HG02938 (cell line): ENCODE measurements around the gene ASCC1.

Source experiments
- ATAC-seq: cut with Tn5 transposase; IDR thresholded peaks from one replicate; pipeline ENCODE4 v1.9.1; 2021; ENCODE audit warnings: mild to moderate bottlenecking, moderate library complexity; ENCODE audit not compliant: unreplicated experiment

Gene ASCC1, protein sequence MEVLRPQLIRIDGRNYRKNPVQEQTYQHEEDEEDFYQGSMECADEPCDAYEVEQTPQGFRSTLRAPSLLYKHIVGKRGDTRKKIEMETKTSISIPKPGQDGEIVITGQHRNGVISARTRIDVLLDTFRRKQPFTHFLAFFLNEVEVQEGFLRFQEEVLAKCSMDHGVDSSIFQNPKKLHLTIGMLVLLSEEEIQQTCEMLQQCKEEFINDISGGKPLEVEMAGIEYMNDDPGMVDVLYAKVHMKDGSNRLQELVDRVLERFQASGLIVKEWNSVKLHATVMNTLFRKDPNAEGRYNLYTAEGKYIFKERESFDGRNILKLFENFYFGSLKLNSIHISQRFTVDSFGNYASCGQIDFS

DNA sequence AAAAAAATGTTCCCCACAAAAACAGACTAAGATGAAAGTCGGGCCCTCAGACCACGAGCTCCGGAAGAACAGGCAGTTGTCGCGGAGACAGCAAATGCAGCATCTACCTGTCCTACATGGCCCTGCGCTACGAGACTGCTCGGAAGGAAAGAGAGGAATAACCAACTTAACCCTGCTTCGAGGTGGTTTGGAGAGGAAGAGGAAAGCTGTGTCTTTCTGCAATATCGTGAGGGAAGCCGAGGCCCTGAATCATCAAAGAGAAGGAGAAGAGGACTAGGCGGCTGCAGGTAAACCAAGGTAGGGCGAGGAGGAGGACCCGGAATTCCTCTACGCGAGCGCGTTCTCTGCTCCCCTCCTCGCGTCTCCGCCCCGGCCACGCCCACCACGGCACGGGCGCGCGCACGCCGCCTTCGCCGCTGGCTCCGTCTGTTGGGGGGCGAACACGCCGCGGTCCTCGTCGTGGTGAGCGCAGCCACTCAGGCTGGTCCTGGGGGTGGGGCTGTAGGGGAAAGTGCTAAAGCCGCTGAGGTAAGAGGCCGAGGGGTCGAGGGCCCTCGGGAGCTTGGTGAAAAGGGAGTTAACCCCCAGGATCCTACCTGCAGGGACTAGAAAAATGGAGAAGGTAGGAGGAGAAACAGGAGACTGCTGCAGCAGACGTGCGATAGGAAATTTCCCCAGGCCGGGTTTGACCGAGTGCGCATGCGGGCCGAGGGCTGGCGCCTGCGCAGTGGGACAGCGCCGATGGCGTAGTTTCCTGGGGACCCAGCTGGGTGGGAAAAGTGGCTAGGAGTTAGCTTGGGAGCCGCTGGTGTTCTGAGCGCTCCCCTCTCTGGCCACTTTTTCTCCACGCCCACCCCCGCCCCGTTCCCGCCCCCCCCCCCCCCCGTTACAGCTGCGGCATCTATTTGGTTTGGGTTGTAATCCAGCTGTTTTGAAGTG, at the start of gene ASCC1, which contains the start of gene ANAPC16:
TSS of gene ASCC1 (minus strand) at position 666 of the 939 bp plus-strand sequence. CDS start 2,978 bp downstream, outside the sequence.
TSS of gene ANAPC16 (plus strand) at position 402 of the 939 bp plus-strand sequence. CDS start 7,903 bp downstream, outside the sequence.
- peak; percentile 75 for ATAC-seq

DNA sequence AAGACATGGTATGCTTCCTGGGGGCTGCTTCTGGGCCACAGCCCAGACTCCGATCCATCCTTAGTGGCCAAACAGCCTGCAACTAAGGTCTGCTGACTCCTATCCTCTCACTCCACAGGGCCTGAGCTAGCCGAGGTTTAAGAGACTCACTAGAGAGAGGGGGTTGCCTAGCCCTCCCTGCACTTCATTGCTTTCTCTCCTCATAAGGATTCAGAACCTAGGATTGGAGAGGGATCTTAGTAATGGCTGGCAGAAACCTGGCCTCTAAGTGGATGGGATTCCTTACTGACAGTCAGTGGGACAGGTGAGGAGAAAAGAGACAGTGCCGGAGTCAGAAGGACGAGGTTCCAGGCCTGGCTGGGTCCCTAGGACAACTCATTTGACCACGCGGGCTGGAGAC, 49.4 kb upstream of the ASCC1 start:
- ATAC-seq = no peak

DNA sequence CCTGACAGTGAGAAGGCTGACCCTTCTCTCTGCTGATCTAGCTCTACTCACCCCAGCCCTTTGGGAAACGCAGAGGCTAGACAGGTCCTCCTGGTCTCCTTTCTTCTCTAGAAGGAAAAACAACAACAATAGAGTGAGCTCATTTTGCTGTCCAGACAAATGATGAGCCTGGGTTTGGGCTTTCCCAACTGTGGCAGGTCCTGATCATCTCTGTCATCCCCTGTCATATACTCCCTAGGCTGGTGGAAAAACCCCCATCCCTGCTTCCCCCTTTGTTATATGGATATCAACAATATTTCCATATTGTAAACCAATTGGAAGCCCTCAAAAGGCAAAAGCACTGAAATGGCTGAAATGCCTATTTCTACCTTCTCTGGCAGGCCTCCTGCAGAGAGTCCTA, 48.5 kb upstream of the ASCC1 start:
- ATAC-seq = no peak

DNA sequence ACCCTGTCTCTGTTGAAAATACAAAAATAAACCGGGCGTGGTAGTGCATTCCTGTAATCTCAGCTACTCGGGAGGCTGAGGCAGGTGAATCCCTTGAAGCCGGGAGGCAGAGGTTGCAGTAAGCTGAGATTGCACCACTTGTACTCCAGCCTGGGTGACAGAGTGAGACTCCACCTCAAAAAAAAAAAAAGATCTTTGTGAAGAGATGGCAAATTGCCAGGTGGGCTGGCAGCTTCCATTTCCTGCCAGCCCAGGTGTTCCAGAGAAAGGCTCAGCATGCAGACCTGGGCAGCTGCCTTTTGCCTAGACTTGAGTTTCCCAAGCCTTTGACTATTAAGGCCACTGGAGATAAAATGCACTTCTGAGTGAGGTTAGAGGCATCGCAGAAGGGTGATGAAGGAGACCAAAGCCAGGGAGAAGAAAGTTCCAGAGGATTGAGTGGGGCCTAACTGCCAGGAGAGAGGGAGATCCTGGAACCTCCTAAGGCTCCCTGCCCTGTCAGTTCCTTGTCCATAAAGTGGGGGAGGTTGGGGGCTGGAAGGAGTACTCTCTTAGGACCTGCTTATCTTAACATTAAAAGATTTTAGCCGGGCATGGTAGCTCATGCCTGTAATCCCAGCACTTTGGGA, 47.7 kb upstream of the ASCC1 start:
- ATAC-seq = no peak

DNA sequence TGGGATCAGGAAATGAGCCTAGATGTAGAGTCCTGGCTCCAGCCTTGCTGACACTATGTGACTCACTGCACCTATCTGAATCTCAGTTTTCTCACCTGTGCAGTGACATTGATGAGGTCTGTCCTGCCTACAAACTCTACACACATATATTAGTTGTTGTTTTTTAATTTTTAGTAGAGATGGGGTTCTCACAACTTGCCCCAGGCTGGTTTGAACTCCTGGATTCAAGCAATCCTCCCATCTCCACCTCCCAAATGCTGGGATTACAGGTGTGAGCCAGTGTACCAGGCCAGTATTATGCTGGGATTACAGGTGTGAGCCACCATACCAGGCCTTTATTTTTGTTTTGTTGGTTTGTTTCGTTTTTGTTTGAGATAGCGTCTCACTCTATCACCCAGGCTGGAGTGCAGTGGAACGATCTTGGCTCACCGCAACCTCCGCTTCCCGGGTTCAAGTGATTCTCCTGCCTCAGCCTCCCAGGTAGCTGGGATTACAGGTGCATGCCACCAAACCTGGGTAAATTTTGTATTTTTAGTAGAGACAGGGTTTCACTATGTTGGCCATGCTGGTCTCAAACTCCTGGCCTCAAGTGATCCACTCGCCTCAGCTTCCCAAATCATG, 45.8 kb upstream of the ASCC1 start:
- ATAC-seq = peak; percentile 10

DNA sequence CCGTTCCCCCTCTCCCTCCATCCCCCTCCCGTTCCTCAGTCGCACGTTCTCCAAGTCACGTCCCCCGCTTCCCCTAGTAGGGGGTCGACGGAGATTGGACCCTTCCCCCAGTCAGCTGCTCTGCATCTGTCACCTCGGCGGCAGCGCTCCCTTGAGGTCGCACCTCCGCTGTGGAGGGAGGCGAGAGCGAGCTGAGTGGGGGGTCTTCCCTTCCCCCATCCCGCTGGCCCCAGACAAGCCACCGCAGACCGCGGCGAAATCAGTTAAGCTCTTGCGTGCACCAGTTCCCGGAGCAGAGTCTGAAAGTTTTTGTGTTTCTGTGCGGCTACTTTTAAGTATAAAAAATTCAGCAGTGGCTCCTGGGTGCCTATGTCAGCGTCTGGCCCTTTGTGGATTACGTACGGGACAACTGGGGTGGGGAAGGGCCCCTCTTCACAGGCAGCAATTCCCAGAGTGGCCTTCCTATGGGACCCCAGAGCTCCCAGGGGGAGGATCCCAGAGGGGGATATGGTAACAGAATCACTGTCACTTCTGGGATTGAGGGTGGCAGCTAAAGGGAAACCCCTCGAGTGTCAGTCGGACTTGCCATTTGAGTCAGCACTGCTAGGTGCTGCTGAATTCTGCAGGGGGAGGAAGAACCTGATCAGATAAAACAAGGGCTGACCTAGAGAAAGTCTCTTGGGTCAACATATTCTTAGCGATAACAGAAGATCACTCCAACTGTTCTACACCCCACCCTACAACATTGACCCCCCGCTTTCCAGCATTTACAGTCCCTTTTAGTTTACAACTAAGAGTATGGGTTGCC, 45.1 kb upstream of the ASCC1 start:
- peak; percentile 47 for ATAC-seq

DNA sequence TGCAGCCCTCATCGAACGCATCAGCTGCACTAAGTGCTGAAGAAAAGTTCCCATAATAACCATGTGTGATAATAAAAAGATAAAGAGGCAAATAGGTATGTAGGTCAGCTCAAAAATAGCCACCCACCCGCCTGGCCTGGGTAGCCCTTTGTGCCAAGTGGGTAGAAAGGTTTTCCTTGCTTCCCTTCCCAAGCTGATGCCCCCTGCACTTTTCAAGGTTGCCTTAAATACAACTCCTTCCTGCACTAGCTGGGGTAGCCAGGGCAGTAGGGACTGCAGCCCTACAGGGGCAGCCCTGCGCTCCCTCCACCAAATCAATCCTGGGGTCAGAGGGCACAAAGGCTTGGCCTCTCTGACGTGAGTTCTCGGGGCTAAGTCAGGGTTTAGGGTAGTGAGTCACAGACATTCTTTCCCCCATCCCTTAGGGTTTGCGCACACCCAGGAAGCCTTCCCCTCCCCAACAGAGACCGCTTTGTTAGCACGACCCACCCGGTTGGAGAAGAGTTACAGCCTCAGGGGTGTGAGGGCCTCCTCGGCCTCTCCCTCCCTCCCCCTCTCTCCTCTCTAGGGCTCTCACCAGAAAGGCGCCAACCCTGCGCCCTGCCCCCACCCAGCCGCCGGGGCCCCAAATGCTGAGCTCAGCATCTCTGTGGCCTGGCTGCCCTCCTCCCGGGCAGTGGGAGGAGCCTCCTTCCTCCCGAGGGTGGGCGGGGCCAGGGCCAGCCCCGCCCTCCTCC, 44.3 kb upstream of the ASCC1 start:
- ATAC-seq = peak; percentile 46

DNA sequence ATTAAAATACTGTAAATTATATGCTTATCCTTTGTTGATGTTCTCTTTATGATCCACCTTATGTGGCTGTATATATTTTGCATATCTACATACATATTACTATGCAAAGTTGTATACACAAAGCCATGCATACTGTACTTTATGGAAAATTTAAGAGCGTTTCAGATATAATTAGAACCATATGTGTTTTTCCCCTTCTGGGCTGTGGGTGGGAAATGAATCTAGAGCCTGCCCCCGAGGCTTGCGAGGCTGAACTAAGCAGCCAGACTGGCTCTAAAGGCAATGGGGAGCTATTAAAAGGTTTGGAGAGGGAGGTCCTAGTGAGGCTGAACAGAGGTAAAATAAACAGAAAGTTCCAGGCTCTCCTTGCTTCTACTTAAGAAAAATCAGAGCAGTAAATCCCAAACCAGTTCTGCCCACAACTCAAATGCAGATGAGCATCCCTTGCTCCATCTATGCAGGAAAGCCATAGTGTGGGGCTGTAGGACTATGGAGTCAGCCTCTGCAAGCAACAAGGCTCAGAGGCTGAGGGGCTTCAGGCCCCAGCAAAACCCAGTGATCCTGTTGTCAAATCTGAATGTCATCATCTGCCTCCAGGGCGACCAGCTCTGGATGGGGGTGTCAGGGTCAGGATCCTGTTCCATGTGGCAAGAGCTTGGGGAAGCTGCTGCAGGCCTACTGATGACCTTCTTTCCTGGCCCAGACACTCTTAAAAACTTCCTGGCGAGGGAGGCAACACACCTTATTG, 43.6 kb upstream of the ASCC1 start:
- no peak for ATAC-seq

DNA sequence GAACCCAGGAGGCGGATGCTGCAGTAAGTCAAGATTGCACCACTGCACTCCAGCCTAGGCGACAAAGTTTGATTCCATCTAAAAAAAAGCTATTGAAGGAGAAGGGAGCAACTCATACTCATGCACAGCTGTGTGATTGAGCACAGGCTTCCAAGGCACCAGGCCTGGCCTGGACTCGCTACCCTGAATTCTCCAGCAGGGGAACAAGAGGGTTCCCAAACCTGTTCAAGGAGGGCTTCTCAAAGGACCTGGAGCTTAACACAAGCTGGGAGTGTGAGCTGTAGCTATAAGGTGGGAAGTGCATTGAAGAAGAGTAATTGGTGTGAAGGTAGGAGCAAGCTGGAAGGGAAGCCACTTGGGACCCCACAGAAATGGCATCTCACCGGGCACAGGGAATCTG, 42.5 kb upstream of the ASCC1 start:
- ATAC-seq = no peak

DNA sequence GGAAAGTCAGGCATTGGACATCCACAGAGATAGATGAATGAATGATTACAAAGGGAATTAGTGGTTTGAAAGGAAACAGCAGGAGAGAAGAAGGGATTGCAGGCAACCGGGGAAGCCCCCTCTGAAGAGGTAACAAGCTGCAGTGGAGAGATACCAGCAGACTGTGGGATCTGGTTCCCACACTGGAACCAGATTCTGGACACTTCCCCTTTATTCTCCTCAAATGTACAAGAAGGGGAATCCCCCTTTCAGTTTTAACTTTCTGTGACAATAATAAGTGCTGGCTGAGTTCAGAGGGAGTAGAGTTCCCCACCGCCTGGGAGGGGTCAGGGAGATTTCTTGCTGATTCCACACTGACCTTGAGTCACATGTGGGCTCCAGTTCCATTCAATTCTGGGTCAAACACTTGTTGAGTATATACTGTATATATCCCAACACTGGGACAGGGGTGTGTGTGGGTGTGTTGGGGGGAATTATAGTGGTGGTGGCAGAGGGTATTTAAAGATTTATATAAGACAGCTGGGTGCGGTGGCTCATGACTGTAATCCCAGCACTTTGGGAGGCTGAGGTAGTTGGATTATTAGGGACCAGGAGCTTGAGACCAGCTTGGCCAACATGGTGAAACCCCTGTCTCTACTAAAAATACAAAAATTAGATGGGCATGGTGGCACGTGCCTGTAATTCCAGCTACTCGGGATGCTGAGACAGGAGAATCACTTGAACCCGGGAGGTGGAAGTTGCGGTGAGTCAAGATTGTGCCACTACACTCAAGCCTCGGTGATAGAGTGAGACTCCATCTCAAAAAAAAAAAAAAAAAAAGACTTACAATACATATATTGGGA, 41.2 kb upstream of the ASCC1 start:
- no peak for ATAC-seq

DNA sequence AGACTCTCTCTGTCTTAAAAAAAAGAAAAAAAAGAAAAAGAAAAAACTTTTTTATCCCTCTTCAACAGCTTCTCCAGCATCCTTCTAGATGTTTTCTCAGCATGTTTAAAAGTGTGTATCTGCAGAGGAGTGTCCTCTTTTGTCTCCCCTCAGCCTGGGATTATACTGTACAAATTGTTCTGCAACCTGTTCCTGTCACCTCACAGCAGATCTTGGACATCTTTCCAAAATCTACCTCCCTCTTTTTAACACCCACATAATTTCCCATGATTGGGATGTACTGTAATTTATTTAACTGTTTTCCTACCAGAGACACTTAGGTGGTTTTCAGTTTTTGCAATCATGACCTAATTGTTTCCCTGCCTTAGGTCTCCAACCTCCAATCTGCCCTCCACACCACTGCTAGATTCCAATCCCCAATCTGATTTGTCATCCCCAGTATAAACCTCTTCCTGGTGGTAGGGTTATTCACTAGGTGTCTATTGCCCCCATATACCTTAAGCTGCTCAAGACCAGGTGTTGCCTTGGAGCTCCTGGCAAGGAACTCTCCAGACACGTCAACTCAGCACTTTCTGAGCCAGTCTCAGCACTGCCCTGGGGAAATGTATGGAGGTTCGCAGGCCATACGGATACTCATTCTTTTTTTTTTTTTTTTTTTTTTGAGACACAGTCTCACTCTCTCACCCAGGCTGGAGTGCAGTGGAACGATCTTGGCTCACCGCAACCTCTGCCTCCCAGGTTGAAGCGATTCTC, 40.1 kb upstream of the ASCC1 start:
- no peak for ATAC-seq

DNA sequence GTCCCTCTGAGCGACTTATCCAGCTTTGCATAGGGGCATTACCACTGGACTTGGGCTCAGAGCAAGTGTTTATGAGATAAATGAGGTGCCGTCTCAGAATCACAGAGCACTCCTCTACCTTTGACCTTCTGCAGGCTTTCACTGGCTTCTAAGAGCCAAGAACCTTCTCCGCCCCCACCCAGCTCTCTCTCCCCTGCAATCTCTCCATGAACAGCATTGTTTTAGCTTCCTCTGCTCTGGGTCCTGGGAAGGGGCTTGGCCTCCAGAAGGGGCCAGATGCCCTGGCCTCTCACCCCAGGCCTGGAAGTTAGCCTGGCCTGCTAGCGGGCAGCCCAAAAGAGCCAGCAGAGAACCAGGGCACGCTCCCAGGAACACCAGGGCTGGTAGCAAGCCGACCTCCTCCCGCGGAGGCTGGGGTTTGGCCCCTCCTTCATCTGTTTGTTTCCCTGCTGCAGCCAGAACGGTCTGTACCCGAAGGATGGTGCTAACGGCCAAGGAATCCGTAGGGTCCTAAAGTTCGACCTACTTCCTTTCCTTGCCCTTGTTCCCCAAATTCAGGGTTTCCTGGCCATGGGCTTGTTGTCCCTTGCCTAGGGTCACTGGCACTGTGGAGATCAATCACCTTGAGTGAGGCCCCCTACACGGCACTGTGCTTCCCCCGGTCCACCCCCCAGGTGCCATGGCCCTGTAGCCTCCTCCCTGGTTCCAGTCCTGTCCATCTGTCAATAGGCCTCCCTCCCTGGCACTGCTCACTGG, 38.9 kb upstream of the ASCC1 start:
- no peak for ATAC-seq

DNA sequence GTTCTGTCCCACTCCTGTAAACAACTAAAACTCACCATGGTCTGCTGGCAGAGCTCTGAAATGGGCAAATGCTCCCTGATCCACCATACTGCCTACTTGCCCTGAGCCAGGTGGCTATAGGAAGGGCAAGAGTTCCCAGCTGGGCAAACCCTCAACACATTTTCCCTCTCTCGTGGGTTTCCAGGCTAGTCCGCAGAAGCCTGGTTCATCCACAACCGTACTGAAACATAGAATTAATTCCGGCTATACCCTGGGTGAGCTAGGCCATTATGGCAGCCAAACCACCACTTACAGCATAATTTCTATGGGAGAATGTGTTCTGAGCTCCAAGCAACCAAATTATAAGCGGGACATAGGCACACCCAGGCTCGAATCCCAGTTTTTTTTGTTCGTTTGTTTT, 37.5 kb upstream of the ASCC1 start:
- ATAC-seq = no peak

DNA sequence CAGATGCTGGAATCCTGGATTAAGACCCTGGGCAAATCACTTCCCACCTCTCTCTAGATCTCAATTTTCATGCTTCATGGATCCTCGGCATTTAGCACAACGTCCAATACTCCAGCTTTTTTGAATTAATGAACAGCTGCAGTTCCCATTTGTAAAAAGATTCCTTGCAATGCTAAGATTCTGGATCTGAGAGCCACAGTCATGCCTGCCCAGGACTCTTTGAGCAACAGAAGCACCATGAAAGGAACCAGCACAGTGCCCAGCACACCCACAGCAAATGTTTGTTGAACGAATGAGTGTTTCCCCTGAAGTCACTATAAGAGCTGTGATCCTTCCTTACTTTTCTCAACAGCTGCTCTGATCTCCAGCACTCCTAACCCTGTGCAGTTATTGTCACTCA, 36.9 kb upstream of the ASCC1 start:
- ATAC-seq = no peak

DNA sequence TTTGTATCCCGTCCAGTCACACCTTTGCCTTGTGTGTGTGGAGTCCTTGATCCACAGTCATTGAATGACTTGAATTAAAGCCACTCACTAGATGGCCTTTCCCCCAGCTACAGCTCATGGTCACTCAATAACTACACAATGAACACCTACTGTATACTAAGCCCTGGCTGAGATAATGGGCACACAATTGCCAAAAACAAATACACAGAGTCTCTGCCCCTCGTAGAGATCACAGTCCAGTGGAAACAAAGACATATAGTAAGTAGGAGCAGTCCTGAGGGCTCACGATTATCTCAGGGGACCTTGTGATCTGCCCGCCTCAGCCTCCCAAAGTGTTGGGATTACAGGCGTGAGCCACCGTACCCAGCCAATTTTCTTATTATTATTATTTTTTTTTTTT, 35.6 kb upstream of the ASCC1 start:
- no peak for ATAC-seq

DNA sequence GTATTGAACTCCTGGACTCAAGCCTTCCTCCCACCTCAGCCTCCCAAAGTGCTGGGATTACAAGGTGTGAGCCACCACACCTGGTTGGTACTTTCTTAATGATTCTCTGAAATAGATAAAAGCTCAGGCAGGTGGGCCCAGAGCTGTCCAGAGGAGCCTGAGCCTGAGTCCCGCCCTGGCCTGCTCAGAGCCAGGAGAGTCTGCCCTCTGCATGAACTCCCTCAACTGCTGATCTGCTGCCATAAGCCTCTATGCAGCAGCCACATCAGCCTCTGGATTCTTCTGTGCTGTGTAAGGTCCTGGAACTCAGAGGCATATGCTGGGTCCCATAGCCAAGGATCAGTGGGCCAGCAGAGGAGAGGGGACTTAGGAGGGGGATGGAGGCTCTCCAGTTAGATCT, 34.6 kb upstream of the ASCC1 start:
- no peak for ATAC-seq
